GM23338 (cell line): ENCODE results near the gene TGFBR3. TPM values are rescaled to one million over a fixed set of nuclear protein-coding genes. Genes with fewer than 3 reads are reported as not detected.

Experiments used
- ATAC-seq: fragments of 200-7000 bp; cut with Tn5 transposase; 3 replicates; pipeline ENCODE4 v1.9.1; 2020
- DNase-seq: peaks from one replicate; pipeline ENCODE4 v3.0.0-alpha.2; 2015; ENCODE audit warnings: low spot score
- H2AFZ ChIP-seq: fragments of 200-600 bp; sonication (generic); 2 replicates; pipeline ENCODE4 v1.8.0; 2016; ENCODE audit warnings: antibody characterized with exemption, mild to moderate bottlenecking, moderate library complexity
- H3F3A ChIP-seq: fragments of 200-600 bp; sonication (generic); replicated peaks from 2 replicates; pipeline ENCODE4 v1.8.0; 2017; ENCODE audit warnings: antibody characterized with exemption, mixed run types, low read depth
- H3K27ac ChIP-seq: fragments of 200-600 bp; sonication (generic); 2 replicates; pipeline ENCODE4 v1.6.1; 2016; ENCODE audit warnings: low read depth
- H3K27me3 ChIP-seq: fragments of 200-600 bp; sonication (generic); 2 replicates; pipeline ENCODE4 v1.8.0; 2016; ENCODE audit warnings: mild to moderate bottlenecking, mixed run types, moderate library complexity; ENCODE audit not compliant: insufficient read depth
- H3K36me3 ChIP-seq: fragments of 200-600 bp; sonication (generic); 2 replicates; pipeline ENCODE4 v1.8.0; 2016; ENCODE audit warnings: mild to moderate bottlenecking; ENCODE audit not compliant: insufficient read depth
- H3K4me1 ChIP-seq: fragments of 200-600 bp; sonication (generic); 2 replicates; pipeline ENCODE4 v1.8.0; 2016; ENCODE audit warnings: mild to moderate bottlenecking, moderate library complexity; ENCODE audit not compliant: insufficient read depth
- H3K4me2 ChIP-seq: fragments of 200-600 bp; sonication (generic); 2 replicates; pipeline ENCODE4 v1.7.1; 2017; ENCODE audit warnings: mixed run types
- H3K4me3 ChIP-seq: fragments of 200-600 bp; sonication (generic); 2 replicates; pipeline ENCODE4 v1.6.1; 2016; ENCODE audit warnings: mixed run types
- H3K79me2 ChIP-seq: fragments of 200-600 bp; sonication (generic); replicated peaks from 2 replicates; pipeline ENCODE4 v1.8.0; 2017; ENCODE audit warnings: mild to moderate bottlenecking; ENCODE audit not compliant: insufficient read depth
- H3K9me2 ChIP-seq: fragments of 200-600 bp; sonication (generic); 2 replicates; pipeline ENCODE4 v1.8.0; 2017; ENCODE audit not compliant: insufficient read depth
- H4K20me1 ChIP-seq: fragments of 200-600 bp; sonication (generic); replicated peaks from 2 replicates; pipeline ENCODE4 v1.8.0; 2017; ENCODE audit warnings: mild to moderate bottlenecking; ENCODE audit not compliant: insufficient read depth
- H3K27ac Mint-ChIP-seq: 2 replicates; pipeline ENCODE4 v1.8.0; 2020; ENCODE audit warnings: inconsistent platforms, mild to moderate bottlenecking, moderate library complexity, mixed read lengths
- H3K27me3 Mint-ChIP-seq: 3 replicates; pipeline ENCODE4 v1.8.0; 2022; ENCODE audit warnings: low read depth, mild to moderate bottlenecking, moderate library complexity, mixed read lengths, inconsistent platforms; ENCODE audit not compliant: insufficient read depth, poor library complexity
- H3K36me3 Mint-ChIP-seq: 3 replicates; pipeline ENCODE4 v1.8.0; 2021; ENCODE audit warnings: low read depth, mild to moderate bottlenecking, inconsistent platforms, moderate library complexity, mixed read lengths
- H3K4me1 Mint-ChIP-seq: 3 replicates; pipeline ENCODE4 v1.8.0; 2020; ENCODE audit warnings: mild to moderate bottlenecking, inconsistent platforms, mixed read lengths
- H3K4me3 Mint-ChIP-seq: 3 replicates; pipeline ENCODE4 v1.8.0; 2021; ENCODE audit warnings: moderate library complexity, mild to moderate bottlenecking, inconsistent platforms, mixed read lengths
- H3K9me3 Mint-ChIP-seq: 3 replicates; pipeline ENCODE4 v1.8.0; 2020; ENCODE audit warnings: moderate library complexity, mild to moderate bottlenecking, inconsistent platforms, mixed read lengths
- CREB1 ChIP-seq: fragments of 250-450 bp; sonication (Bioruptor Pico); IDR thresholded peaks from 2 replicates; pipeline ENCODE4 v1.5.0; 2020; ENCODE audit warnings: low read depth, mild to moderate bottlenecking, moderate library complexity
- CTCF ChIP-seq, 2 experiments: fragments of 200-600 bp in 1 of 2; sonication (generic) in 1 of 2; conservative IDR thresholded peaks; 2 replicates each; pipeline versions ENCODE4 v1.5.1 to v1.6.1; 2016 to 2017; ENCODE audit warnings: antibody characterized with exemption in 2 of 2, low read depth in 2 of 2, mild to moderate bottlenecking in 2 of 2, moderate library complexity in 1 of 2
- EZH2 ChIP-seq: fragments of 200-600 bp; sonication (generic); IDR thresholded peaks from one replicate; pipeline ENCODE4 v1.8.0; 2017; ENCODE audit warnings: antibody characterized with exemption, mild to moderate bottlenecking, low read depth; ENCODE audit not compliant: unreplicated experiment
- JUNB ChIP-seq: IDR thresholded peaks from one replicate; pipeline ENCODE4 v1.6.1; 2016; ENCODE audit warnings: antibody characterized with exemption; ENCODE audit not compliant: unreplicated experiment
- REST ChIP-seq: IDR thresholded peaks from one replicate; pipeline ENCODE4 v1.6.1; 2018; ENCODE audit warnings: antibody characterized with exemption; ENCODE audit not compliant: unreplicated experiment
- ZNF331 ChIP-seq: fragments of 250-450 bp; sonication (Bioruptor Pico); IDR thresholded peaks from 2 replicates; pipeline ENCODE4 v1.5.0; 2020; ENCODE audit warnings: low read depth, mild to moderate bottlenecking, moderate library complexity
- ZNF462 ChIP-seq: fragments of 250-450 bp; sonication (Bioruptor Pico); IDR thresholded peaks from 2 replicates; pipeline ENCODE4 v1.5.0; 2020; ENCODE audit warnings: mild to moderate bottlenecking, moderate library complexity
- polyA plus RNA-seq: library from polyadenylated mRNA; unstranded; fragments of >200 nt; fragmentation: Nextera tagmentation; extraction: Ambion mirVana; gene quantifications from 2 replicates; pipeline ENCODE4 v1.2.1, GENCODE V29; 2016
- total RNA-seq: library from RNA; depleted of rRNA; stranded (reverse); fragments of >200 nt; shearing (Covaris generic); gene quantifications from 2 replicates; pipeline ENCODE4 v1.2.3, GENCODE V29; 2014

Gene TGFBR3
- total and polyA plus RNA-seq, 2 experiments from 2014 or later = 1.7 to 2.9 TPM

GRCh38 chr1:91804546-91805023 lies 81.4 kb downstream of the TGFBR3 start:
- Histone ChIP-seq H3K27ac (no peak overlapping the region), H3K4me3 (no peak overlapping the region), H2AFZ (no peak overlapping the region), H3K36me3 (no peaks in the 10 kb centered on the region), H4K20me1 (no peaks in the 10 kb centered on the region), H3F3A (no peaks in the 10 kb centered on the region), H3K4me2 (no peak overlapping the region), H3K27me3 (no peaks in the 10 kb centered on the region), H3K79me2 (no peaks in the 10 kb centered on the region), H3K4me1 (0 out of 2 replicates have a peak, but pooled peaks cover 3% of the 10 kb centered on the region), H3K9me2 (no peaks in the 10 kb centered on the region; the same call in 1 of the 2 replicates)
- Mint-ChIP-seq H3K4me3 (no peak overlapping the region), H3K27ac (no peak overlapping the region), H3K9me3 (no peaks in the 10 kb centered on the region), H3K27me3 (peaks cover 4% of the 10 kb centered on the region), H3K4me1 (peaks cover 16% of the 10 kb centered on the region), H3K36me3 (no peaks in the 10 kb centered on the region; the same call in 2 of the 3 replicates)
- ATAC-seq = no peak
- DNase-seq = no peak
- no peak for TF ChIP-seq CREB1
- no peak for TF ChIP-seq CTCF (conservative IDR thresholded peaks at IDR 0.05; ENCODE audit: low read depth in 2 of 2)

- no peak overlapping the region for H3K27ac ChIP-seq
- H3K4me1 ChIP-seq = 0 out of 2 replicates have a peak, but pooled peaks cover 3% of the 10 kb centered on the region
- no peaks in the 10 kb centered on the region for H3K36me3 ChIP-seq
- no peaks in the 10 kb centered on the region; the same call in 2 of the 3 replicates for H3K36me3 Mint-ChIP-seq
- no peaks in the 10 kb centered on the region for H4K20me1 ChIP-seq
- no peak overlapping the region for H2AFZ ChIP-seq
- H3K9me3 Mint-ChIP-seq = no peaks in the 10 kb centered on the region
- H3K27me3 Mint-ChIP-seq = peaks cover 4% of the 10 kb centered on the region
- H3K79me2 ChIP-seq = no peaks in the 10 kb centered on the region
- no peak overlapping the region for H3K27ac Mint-ChIP-seq
- no peaks in the 10 kb centered on the region for H3K27me3 ChIP-seq
- no peak overlapping the region for H3K4me3 ChIP-seq
- H3F3A ChIP-seq = no peaks in the 10 kb centered on the region
- no peaks in the 10 kb centered on the region; the same call in 1 of the 2 replicates for H3K9me2 ChIP-seq
- DNase-seq (no peak), ATAC-seq (no peak)
- no peak overlapping the region for H3K4me2 ChIP-seq
- no peak overlapping the region for H3K4me3 Mint-ChIP-seq
- H3K4me1 Mint-ChIP-seq = peaks cover 16% of the 10 kb centered on the region
- TF ChIP-seq EZH2 (no peak), CREB1 (no peak), ZNF462 (CRISPR knock-in tag) (no peak), JUNB (no peak), REST (no peak), ZNF331 (no peak)
Measured at GRCh38 chr1:91803847-91804545, 82.0 kb downstream of the TGFBR3 start.
